Mucosa of rectum (tissue), 2 donors: ENCODE measurements around the gene EHMT2.
"Not testable (repeated sequence)": the region's sequence is repeated elsewhere in the genome, so short reads cannot be mapped to it uniquely, and the experiment has no call there.

Experiments used
- H3K27ac ChIP-seq, 2 donors: one replicate each; pipeline ENCODE4 v1.7.0; 2013; ENCODE audit warnings: inconsistent platforms in 2 of 2, low read depth in 2 of 2, low read length in 2 of 2
- H3K27me3 ChIP-seq, 2 donors: one replicate each; pipeline ENCODE4 v1.7.0; 2013; ENCODE audit warnings: low read length in 2 of 2; ENCODE audit not compliant: control insufficient read depth in 2 of 2, insufficient read depth in 2 of 2
- H3K36me3 ChIP-seq, 2 donors: one replicate each; pipeline ENCODE4 v1.7.0; 2013; ENCODE audit warnings: low read length in 2 of 2; ENCODE audit not compliant: control insufficient read depth in 2 of 2, insufficient read depth in 2 of 2
- H3K4me1 ChIP-seq, 2 donors: one replicate each; pipeline ENCODE4 v1.7.0; 2013; ENCODE audit warnings: low read length in 2 of 2, mild to moderate bottlenecking in 1 of 2; ENCODE audit not compliant: control insufficient read depth in 2 of 2, insufficient read depth in 2 of 2
- H3K4me3 ChIP-seq, 2 donors: one replicate each; pipeline ENCODE4 v1.7.0; 2013; ENCODE audit warnings: low read length in 2 of 2
- H3K9ac ChIP-seq, 2 donors: one replicate each; pipeline ENCODE4 v1.7.0; 2013; ENCODE audit warnings: low read length in 2 of 2, low read depth in 1 of 2, mild to moderate bottlenecking in 1 of 2
- H3K9me3 ChIP-seq, 2 donors: one replicate each; pipeline ENCODE4 v1.7.0; 2013; ENCODE audit warnings: low read length in 2 of 2; ENCODE audit not compliant: control insufficient read depth in 2 of 2
- donor health status: healthy.
- donor health status: Normal muscosa, but diverticular disease.

EHMT2 gene

DNA sequence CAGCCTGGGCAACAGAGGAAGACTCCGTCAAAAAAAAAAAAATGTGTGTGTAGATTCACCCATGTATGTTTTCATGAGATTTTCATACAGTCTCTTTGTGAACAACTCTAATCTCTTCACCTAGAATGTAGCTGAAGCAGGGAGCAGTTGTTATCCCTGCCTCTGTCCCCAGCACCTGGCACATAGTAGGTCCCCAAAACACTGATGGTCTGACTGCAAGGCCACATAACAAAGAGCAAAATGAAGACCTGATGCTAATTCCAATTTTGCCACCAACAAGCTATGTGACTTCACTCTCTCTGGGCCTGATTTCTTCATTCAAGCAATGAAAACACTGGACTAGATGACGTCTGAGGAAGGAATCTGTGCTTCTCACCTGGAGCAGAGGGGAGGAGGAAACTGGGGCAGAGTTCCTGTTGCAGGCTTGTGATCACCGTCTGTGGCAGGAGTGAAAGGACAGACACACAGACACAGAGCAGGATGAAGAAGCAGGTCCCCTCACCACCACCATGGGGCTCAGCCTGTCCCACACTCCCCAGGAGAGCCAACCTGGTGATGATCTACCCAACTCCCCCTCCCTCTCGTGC is 23.3 kb downstream of the EHMT2 start:
- H3K4me3 ChIP-seq = no peak overlapping the region
- no peaks in the 10 kb centered on the region for H3K27me3 ChIP-seq
- H3K36me3 ChIP-seq = peaks cover 37 to 42% of the 10 kb centered on the region in 2 donors
- H3K9ac ChIP-seq = peak overlapping the region; percentile 14 to 50
- peaks cover 25 to 32% of the 10 kb centered on the region in 2 donors for H3K4me1 ChIP-seq
- no peaks in the 10 kb centered on the region for H3K9me3 ChIP-seq
- peak overlapping the region; percentile 26 to 76 for H3K27ac ChIP-seq

DNA sequence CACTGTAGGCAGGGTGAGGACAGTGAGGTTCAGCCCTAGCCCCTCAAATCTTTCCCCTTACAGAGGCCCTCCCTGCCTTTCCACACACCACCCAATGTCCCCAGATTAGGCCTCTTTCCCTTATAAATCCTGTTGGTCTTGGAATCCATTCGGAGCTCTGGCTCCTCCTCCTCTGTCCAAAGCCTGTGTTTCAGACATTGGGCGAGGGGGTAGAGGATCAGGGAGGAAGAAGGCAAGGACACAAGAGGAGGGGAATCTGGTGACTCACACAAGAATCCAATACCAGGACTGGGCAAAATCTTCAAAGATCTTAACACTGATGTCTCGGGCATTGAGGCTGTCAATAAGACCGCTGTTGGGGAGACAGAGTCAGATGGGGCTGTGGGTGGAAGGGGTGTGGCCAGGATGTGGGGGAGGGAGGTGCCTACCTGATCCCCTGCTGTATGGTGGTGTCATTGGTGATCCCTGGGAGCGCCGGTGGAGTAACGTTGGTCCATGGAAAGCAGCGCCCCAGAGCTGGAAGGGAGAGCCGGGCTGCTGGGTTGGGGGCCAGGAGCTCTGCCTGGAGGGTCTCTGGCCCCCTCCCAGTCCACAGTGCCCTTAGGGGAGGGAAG is 26.3 kb downstream of the EHMT2 start:
- peaks cover 17 to 21% of the 10 kb centered on the region in 2 donors for H3K4me1 ChIP-seq
- H3K4me3 ChIP-seq = no peak overlapping the region
- no peaks in the 10 kb centered on the region for H3K27me3 ChIP-seq
- H3K36me3 ChIP-seq = peaks cover 52 to 55% of the 10 kb centered on the region in 2 donors
- H3K9me3 ChIP-seq = no peaks in the 10 kb centered on the region
- no peak overlapping the region for H3K9ac ChIP-seq
- H3K27ac ChIP-seq = no peak overlapping the region

DNA sequence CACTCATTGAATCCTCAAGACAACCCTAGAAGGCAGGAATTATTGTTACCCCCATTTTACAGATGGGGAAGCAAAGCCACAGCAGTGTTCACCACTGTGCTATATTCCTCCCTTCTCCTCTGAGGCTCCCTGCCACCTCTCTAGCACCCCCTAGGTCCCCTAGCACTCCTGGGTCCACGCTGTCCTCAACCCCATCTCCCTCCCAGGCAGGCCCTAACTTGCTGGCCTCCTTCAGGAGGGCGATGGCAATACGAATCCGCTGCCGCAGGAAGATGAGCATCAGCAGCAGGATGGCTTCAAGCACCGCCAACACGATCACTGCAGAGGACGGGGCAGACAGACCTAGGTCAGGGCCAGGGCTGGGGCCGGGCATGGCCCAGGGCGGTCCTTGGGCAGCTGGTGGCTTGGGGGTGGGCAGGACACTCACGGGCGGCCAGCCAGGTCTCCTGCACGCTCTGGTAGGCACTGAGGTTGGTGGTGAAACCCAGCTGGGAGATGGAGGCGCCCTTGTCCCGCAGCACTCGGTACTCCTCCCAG is 27.0 kb downstream of the EHMT2 start:
- Histone ChIP-seq H3K36me3 (peaks cover 53 to 55% of the 10 kb centered on the region in 2 donors), H3K27ac (no peak overlapping the region), H3K27me3 (no peaks in the 10 kb centered on the region), H3K4me1 (peaks cover 11 to 14% of the 10 kb centered on the region in 2 donors), H3K9me3 (no peaks in the 10 kb centered on the region), H3K9ac (no peak overlapping the region), H3K4me3 (no peak overlapping the region)

DNA sequence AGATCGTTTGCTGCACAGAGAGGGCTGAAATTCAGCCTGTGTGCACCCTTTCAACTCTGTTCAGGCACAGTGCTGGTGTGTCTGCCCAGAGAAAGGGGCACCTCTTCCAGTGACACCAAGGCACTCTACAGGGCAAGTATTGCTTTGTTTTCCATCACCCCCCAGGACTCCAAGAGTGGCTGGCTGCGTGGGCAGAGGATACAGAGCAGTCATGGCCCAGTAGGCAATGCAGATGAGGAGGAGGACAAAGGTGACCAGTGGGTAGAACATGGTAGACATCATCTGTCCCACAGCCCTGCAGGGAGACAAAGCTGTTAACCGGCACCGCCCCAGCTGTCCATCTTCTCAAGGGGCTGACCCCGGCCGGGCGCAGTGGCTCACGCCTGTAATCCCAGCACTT is 28.2 kb downstream of the EHMT2 start:
- Histone ChIP-seq H3K27me3 (no peaks in the 10 kb centered on the region), H3K36me3 (peaks cover 52 to 55% of the 10 kb centered on the region in 2 donors), H3K4me3 (no peak overlapping the region), H3K27ac (no peak overlapping the region), H3K9ac (no peak overlapping the region), H3K4me1 (peaks cover 3 to 4% of the 10 kb centered on the region in 2 donors), H3K9me3 (no peaks in the 10 kb centered on the region)

DNA sequence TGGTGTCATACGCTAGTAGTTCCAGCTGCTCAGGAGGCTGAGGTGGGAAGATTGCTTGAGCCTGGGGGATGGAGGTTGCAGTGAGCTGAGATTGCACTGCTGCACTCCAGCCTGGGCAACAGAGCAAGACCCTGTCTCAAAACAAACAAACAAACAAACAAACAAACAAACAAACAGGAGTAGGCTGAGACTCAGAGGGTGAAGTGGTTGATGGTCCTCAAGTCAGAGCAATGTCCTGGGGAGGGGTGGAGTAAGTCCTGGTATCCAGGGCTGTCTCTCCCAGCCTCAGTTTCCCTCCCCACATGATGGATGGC is 28.9 kb downstream of the EHMT2 start:
- not testable (repeated sequence) for H3K27ac ChIP-seq, H3K27me3 ChIP-seq, H3K4me1 ChIP-seq, H3K4me3 ChIP-seq, H3K9ac ChIP-seq, H3K9me3 ChIP-seq
- H3K36me3 ChIP-seq = peaks cover 49 to 54% of the 10 kb centered on the region in 2 donors

DNA sequence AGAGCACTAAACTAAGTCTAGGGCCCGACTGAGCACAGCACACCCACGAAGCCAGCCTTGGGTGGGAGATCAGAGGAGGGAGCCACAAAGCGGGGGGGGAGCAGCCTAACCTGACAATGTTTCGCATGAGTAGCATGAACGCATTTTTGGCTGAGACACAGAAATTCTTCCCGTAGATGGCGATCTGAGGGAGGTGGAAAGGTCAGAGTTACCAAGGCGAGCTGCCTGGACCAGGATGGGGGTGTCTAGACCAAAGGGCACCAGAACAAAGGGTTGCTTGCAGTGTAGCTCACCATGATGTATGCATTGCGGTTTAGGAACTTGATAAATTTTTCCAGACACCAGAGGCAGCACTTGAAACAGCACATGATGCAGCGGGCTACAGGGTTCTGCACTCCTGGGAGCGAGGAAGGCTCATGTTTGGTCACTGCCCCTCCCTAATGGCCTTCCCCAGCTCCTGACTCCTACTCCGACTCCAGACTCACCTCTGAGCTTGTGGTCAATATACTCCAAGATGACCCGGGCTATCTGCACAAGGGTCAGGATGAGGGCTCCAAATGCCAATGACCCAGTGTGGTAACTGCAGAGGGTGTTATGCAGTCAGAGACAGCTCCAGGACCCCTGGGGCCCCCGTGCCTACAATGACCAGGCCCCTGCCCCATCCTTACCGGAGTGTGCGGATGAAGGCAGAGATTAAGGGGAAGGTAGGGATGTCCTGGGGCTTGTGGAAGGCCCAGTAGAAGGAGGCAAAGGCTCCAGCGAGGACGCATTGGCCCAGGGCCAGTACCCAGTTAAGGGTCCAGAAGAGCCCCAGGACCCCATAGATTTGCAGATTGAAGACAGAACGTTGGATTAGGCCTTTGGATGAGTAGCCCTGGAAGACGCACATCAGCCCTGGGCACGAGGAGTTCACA is 32.0 kb downstream of the EHMT2 start:
- Histone ChIP-seq H3K27me3 (no peaks in the 10 kb centered on the region), H3K4me3 (no peak overlapping the region), H3K9me3 (no peaks in the 10 kb centered on the region), H3K36me3 (peaks cover 45 to 46% of the 10 kb centered on the region in 2 donors), H3K27ac (no peak overlapping the region), H3K9ac (no peak overlapping the region), H3K4me1 (peaks cover 9% of the 10 kb centered on the region in 2 donors)

DNA sequence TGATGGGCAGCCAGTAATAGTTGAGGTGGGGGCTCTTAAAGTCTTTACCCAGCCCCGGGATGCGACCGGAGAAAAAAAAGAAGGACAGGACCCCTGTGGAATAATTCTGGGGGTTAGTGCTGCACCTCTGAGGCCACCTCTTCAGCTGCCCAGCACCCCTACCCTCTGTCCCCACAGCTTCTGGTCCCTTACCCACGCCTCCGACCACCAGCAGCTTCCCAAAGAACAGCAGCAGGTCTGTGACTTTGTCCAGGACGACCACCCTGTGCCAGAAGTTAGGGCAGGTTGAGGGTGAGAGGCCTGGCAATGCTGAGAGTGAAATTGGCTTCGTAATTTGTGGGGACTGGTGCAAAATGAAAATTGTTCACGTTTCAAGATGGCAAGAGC is 32.7 kb downstream of the EHMT2 start:
- no peak overlapping the region for H3K27ac ChIP-seq
- H3K4me3 ChIP-seq = no peak overlapping the region
- H3K27me3 ChIP-seq = no peaks in the 10 kb centered on the region
- H3K36me3 ChIP-seq = peaks cover 45 to 47% of the 10 kb centered on the region in 2 donors
- no peak overlapping the region for H3K9ac ChIP-seq
- H3K9me3 ChIP-seq = no peaks in the 10 kb centered on the region
- H3K4me1 ChIP-seq = peaks cover 9% of the 10 kb centered on the region in 2 donors

- not testable (repeated sequence) for H3K27ac ChIP-seq
- H3K4me3 ChIP-seq = peak overlapping the region; percentile 68 to 73
These were observed 33.4 kb downstream of the EHMT2 start for GRCh38 chr6:31864123-31864562.

GRCh38 chr6:31862344-31863235 is 34.9 kb downstream of the EHMT2 start, which contains the start of gene NEU1:
NEU1 (minus strand) TSS chr6:31862821; CDS start chr6:31862776, 45 bp downstream.
- Histone ChIP-seq H3K27me3 (no peaks in the 10 kb centered on the region), H3K9ac (peak within 1 kb of the TSS; percentile 80 to 85), H3K4me3 (peak within 1 kb of the TSS; percentile 89 to 90), H3K9me3 (no peaks in the 10 kb centered on the region), H3K4me1 (peaks cover 9% of the 10 kb centered on the region in 2 donors), H3K27ac (peak within 1 kb of the TSS; percentile 70 to 87), H3K36me3 (peaks cover 43 to 45% of the 10 kb centered on the region in 2 donors)

More at GRCh38 chr6:31864123-31864562, 33.4 kb downstream of the EHMT2 start:
- H3K27me3 ChIP-seq, H3K9me3 ChIP-seq, H3K9ac ChIP-seq, H3K4me1 ChIP-seq: not testable (repeated sequence)
- peaks cover 49 to 50% of the 10 kb centered on the region in 2 donors for H3K36me3 ChIP-seq
